GM18499 (cell line): ENCODE measurements around the gene TNNI3K.

Experiments used
- ATAC-seq: cut with Tn5 transposase; IDR thresholded peaks from one replicate; pipeline ENCODE4 v1.9.1; 2021; ENCODE audit warnings: moderate number of reproducible peaks; ENCODE audit not compliant: insufficient read depth, unreplicated experiment

TNNI3K gene

GRCh38 chr1:74280642-74281396 lies 45.6 kb downstream of the TNNI3K start:
- ATAC-seq: no peak

GRCh38 chr1:74286414-74286813 lies 51.2 kb downstream of the TNNI3K start:
- ATAC-seq: no peak

DNA sequence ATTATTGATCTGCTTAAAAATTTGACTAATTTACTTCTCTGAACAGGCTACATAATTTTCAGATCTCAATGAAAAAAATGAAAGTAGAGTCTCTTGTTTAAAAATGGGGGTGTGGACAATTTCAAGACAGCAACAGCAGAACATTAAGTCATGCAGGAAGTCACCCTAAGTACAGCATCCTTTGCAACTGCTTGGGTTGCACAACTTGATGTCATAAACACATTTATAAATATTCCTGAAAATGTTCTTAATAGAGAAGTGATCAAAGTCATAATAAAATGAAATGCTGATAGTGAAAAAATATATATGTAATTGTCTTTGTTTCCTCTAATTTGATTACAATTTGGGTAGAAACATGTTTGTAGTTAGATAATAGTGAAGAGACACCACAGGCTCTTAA lies 79.3 kb downstream of the TNNI3K start:
- ATAC-seq: no peak

GRCh38 chr1:74316302-74316701 lies 81.1 kb downstream of the TNNI3K start:
- ATAC-seq: no peak

DNA sequence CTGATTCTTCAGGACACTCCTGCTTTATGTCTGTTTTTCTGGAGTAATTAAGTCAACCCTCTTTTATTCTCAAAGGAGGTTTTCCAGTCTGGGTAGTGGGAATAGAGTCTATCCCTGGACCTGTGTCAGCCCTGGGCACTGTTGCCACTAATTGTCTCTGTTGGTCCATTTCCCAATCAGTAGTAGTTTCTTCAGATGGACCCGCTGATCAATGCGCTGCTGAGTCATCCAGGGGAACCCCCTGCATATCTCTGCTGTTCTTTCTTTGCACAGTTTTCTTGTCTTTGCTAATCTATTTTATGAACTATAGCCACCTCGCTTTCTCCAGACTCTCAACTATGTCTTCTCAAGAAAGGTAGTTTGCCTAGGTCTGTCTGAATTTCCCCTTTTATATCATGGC lies 82.5 kb downstream of the TNNI3K start:
- ATAC-seq: no peak

- ATAC-seq: no peak
Measured at GRCh38 chr1:74323937-74324473, 88.8 kb downstream of the TNNI3K start.

DNA sequence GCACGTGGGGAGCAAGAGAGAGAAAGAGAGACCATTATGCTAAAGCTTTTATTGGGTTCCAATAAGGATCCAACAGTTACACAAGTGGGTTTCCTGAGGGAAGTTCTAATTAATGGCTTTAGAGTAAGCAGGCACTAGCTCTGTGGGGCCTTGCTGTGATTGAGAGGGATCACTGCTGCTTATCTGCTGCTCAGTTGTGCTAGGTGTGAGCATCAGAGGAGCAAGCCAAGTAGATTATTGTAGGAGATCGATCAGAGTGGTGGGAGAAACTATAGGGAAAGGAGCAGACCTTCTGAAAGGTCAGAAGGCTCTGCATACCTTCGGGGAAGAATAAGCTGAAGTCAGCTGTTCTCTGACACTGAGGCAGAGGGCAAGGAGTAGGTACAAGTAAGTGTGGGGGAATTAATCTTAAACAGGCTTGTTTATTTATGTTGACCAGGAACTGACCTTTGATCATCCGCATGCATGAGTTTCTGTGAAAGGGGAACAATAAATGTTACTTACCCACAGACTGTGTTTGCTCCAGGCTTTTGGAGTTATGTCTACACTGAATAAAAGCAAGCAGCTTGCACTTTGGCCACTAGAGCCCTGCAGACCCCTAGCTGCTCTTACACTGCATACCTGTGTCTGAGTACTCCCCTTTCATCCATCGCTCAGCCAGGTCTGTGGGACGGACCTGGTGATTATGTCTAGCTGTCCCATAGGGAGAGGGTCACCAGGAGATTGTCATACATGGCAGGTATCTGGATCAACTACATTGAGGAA lies 89.7 kb downstream of the TNNI3K start:
- ATAC-seq: no peak

DNA sequence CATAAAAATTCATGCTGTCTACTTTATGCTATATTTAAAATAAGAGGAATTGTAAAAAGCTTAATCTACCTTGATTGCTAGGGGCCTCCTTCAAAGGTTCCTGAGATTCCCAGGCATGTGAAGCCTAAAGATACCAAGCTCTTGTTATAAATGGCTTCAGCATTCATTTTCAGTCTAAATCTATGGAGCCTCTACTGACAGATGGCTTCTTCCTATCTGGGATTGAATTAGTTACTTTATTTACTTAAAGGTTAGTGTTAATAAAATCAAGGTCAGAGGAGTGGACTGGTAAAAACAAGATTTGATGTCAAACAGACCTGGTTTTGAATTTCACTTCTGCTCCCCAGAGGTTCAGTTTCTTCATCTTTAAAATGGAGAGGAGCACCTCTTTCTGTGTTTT lies 93.7 kb downstream of the TNNI3K start:
- no peak for ATAC-seq

- no peak for ATAC-seq
Measured at GRCh38 chr1:74333244-74333643, 98.1 kb downstream of the TNNI3K start.

DNA sequence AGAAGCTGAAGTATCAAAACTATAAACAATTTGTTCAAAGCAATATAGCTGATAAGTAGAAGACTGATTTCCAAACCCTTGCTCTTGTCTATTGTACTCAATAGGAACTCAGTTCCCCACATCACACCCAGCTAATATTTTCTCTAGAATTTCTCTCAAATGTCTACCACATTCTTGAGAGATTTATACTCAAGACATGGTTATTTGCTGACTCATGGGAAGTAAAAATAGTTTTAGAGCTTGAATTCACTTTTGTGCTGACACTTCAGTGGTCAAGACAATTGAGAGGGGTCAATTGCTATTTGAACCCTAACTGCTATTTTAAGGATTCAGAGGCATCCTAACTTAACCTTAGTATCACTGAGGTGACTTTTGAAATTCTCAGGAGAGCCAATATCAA lies 99.0 kb downstream of the TNNI3K start:
- no peak for ATAC-seq

GRCh38 chr1:74340656-74341055 lies 105.5 kb downstream of the TNNI3K start:
- ATAC-seq: no peak

- ATAC-seq: no peak
Measured at GRCh38 chr1:74341702-74342339, 106.6 kb downstream of the TNNI3K start.

DNA sequence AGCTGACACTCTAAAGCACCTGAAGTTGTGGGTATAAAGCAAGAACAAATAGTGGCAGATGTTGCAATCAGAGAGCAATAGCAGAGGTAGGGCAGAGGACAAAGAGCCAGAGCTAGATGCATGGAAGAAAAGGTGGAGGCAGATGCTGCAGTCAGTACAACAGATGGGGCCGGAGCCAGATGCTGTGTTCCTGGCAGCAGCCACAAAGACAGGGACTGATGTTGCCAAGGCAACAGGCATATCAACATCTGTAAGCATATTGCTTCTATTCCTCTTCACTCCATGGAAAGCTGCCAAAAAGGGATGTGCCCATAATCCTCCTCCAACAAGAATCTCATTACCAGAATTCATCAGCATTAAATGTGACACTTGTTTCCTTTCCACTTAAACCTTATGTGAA lies 108.0 kb downstream of the TNNI3K start:
- no peak for ATAC-seq

GRCh38 chr1:74344387-74344786 lies 109.2 kb downstream of the TNNI3K start:
- no peak for ATAC-seq

- ATAC-seq: no peak
Measured at GRCh38 chr1:74356493-74356892, 121.3 kb downstream of the TNNI3K start.

DNA sequence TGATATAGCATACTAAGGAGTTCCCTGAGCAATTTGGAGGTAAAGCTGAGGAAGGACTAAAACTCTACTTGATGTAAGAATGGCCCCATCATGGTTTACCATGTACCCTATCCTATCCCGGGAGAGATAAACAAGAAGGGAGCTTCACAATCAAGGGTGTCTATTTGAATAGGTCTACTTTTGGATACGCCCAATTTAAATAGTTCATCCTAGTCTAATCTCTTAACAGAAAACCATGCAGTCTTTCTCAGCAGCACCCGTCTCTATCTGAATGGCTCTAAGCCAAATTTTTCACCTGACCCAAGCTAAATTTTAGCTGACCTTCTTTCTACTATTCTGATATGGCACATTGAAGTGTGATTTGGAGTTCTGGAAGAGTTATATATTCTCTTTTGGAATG lies 122.0 kb downstream of the TNNI3K start:
- ATAC-seq: no peak

DNA sequence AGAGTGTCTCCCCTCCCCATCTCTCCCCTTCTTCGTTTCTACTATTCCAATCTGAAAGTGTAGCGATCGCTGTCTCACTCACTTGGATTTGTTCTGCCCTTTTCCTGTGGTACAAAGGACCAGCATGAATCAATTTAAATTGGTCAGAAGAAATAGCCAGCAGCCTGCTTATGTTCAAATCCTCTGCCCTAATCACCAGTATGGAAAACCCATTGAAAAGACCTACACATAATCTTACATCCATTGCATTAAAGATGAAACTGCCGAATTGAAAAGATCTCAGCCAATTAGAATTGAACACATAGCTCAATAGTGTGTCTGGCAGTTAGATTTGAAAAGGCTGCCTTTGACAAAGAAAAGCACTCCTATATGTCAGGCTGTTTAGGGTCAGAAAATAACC lies 122.6 kb downstream of the TNNI3K start:
- no peak for ATAC-seq

GRCh38 chr1:74362691-74363090 lies 127.5 kb downstream of the TNNI3K start:
- no peak for ATAC-seq

GRCh38 chr1:74363220-74363619 lies 128.0 kb downstream of the TNNI3K start:
- ATAC-seq: no peak

GRCh38 chr1:74367175-74367813 lies 132.1 kb downstream of the TNNI3K start:
- no peak for ATAC-seq

DNA sequence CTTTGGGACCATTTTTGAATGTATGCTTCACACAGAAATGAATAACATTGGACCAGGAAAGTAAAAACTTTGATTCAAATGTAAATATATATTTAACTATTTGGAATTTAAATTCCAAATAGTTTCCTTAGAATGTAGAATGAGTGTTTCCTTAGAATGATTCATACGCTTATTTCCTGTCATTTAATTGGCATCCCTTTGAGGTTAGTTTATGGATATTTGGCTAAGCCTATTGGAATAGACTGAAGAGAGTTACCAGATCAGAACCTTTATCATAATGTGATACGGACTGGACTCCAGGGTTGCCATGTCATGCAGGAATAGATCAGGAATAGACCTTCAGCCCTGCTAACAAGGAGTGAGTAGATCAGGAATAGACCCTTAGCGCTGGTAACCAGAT lies 133.1 kb downstream of the TNNI3K start:
- ATAC-seq: no peak
